Amygdala (tissue), 56 donors: ENCODE data around the gene PDHB.
A peak's percentile ranks its signal among the peaks of the same experiment; 100 is the strongest.

Experiments
- DNase-seq, 56 donors: peaks; one replicate each; lab custom pipeline; 2025; lab: John Stamatoyannopoulos, UW

The PDHB gene

GRCh38 chr3:58411036-58411435, 22.6 kb downstream of the PDHB start:
- DNase-seq, result no peak

GRCh38 chr3:58409663-58410062, 24.0 kb downstream of the PDHB start:
- DNase-seq, result no peak

GRCh38 chr3:58408906-58409305, 24.7 kb downstream of the PDHB start:
- no peak for DNase-seq

- DNase-seq, result no peak
Measured at GRCh38 chr3:58404396-58404795, 29.2 kb downstream of the PDHB start.

- DNase-seq, result no peak
Measured at GRCh38 chr3:58403513-58404109, 30.0 kb downstream of the PDHB start.

GRCh38 chr3:58398669-58399333, 34.8 kb downstream of the PDHB start:
- DNase-seq, result peak in 17 of 56 donors; percentile 6 to 71 (median 27)

- DNase-seq, result no peak
Measured at GRCh38 chr3:58394339-58394738, 39.3 kb downstream of the PDHB start.

GRCh38 chr3:58392181-58392580, 41.5 kb downstream of the PDHB start:
- no peak for DNase-seq

GRCh38 chr3:58391156-58391865, 42.3 kb downstream of the PDHB start:
- DNase-seq, result no peak

GRCh38 chr3:58388550-58389091, 45.0 kb downstream of the PDHB start:
- DNase-seq, result peak in 12 of 56 donors; percentile 2 to 59 (median 18)

- peak in 1 of 56 donors; percentile 17 for DNase-seq
Measured at GRCh38 chr3:58387650-58388546, 45.7 kb downstream of the PDHB start.

- peak in 52 of 56 donors; percentile 4 to 91 (median 63) for DNase-seq
Measured at GRCh38 chr3:58386626-58387365, 46.8 kb downstream of the PDHB start.

GRCh38 chr3:58384381-58385090, 49.1 kb downstream of the PDHB start:
- no peak for DNase-seq

- peak in 5 of 56 donors; percentile 14 to 21 (median 19) for DNase-seq
Measured at GRCh38 chr3:58383904-58384303, 49.7 kb downstream of the PDHB start.

GRCh38 chr3:58383476-58383875, 50.2 kb downstream of the PDHB start:
- DNase-seq, result no peak

GRCh38 chr3:58379351-58380073, 54.1 kb downstream of the PDHB start:
- no peak for DNase-seq

GRCh38 chr3:58377750-58378149, 55.9 kb downstream of the PDHB start:
- no peak for DNase-seq
